HG03097 (cell line): ENCODE measurements around the gene ANKRD44.

Experiments
- ATAC-seq: cut with Tn5 transposase; IDR thresholded peaks from one replicate; pipeline ENCODE4 v1.9.1; 2021; ENCODE audit not compliant: unreplicated experiment, low FRiP score

Gene ANKRD44

GRCh38 chr2:196941398-196942078 lies 369.0 kb downstream of the ANKRD44 start:
- ATAC-seq = no peak

GRCh38 chr2:196939371-196939770 lies 371.2 kb downstream of the ANKRD44 start:
- no peak for ATAC-seq
